K562 (cell line): Measurements from ENCODE around the gene SMNDC1. TPM values are rescaled to one million over a fixed set of nuclear protein-coding genes. Genes with fewer than 3 reads are reported as not detected.

Experiments
- CBX5 ChIP-seq: IDR thresholded peaks from 2 replicates; pipeline ENCODE4 v1.6.1; 2014; ENCODE audit warnings: low read depth, borderline replicate concordance
- CHD2 ChIP-seq: IDR thresholded peaks from 2 replicates; pipeline ENCODE4 v1.6.1; 2011; ENCODE audit warnings: low read depth, low read length
- FOXJ2 ChIP-seq: fragments of 200-800 bp; sonication (Bioruptor generic); IDR thresholded peaks from 2 replicates; pipeline ENCODE4 v1.6.1; 2016; ENCODE audit warnings: missing genetic modification characterization, missing compliant biosample characterization
- HCFC1 ChIP-seq: IDR thresholded peaks from 2 replicates; pipeline ENCODE4 v1.6.1; 2012; ENCODE audit warnings: low read depth, low read length, improper control_type of control experiment
- MAZ ChIP-seq, 2 experiments: fragments of 450-650 bp in 1 of 2; sonication (generic) in 1 of 2; formaldehyde crosslinking; IDR thresholded peaks in 1 of 2; conservative IDR thresholded peaks in 1 of 2; 2 replicates each; pipeline versions ENCODE4 v1.4.0 to v1.5.0; 2020; ENCODE audit warnings: mild to moderate bottlenecking in 1 of 2, missing genetic modification reagents in 1 of 2
- MYNN ChIP-seq, 2 experiments: sonication (generic); formaldehyde crosslinking in 1 of 2; IDR thresholded peaks; 2 replicates each; pipeline versions ENCODE4 v1.5.0 to v1.6.1; 2016 to 2020; ENCODE audit warnings: antibody characterized with exemption in 1 of 2, missing genetic modification reagents in 1 of 2
- NFXL1 ChIP-seq: fragments of 450-650 bp; formaldehyde crosslinking; IDR thresholded peaks from 2 replicates; pipeline ENCODE4 v1.4.0; 2021; ENCODE audit warnings: mild to moderate bottlenecking
- NFYB ChIP-seq: IDR thresholded peaks from 2 replicates; pipeline ENCODE4 v1.6.1; 2011; ENCODE audit warnings: mild to moderate bottlenecking, moderate library complexity; ENCODE audit not compliant: insufficient read length; ENCODE audit errors: extremely low read depth
- NR0B1 ChIP-seq: fragments of 450-650 bp; IDR thresholded peaks from one replicate; pipeline ENCODE4 v1.6.1; 2018; ENCODE audit warnings: mild to moderate bottlenecking, moderate library complexity; ENCODE audit not compliant: partially characterized antibody
- SREBF2 ChIP-seq: sonication (generic); formaldehyde crosslinking; IDR thresholded peaks from 2 replicates; pipeline ENCODE4 v1.4.0; 2020; ENCODE audit warnings: mild to moderate bottlenecking, missing genetic modification reagents
- STAG1 ChIP-seq: sonication (generic); formaldehyde crosslinking; IDR thresholded peaks from 2 replicates; pipeline ENCODE4 v1.5.0; 2020; ENCODE audit warnings: missing genetic modification reagents, borderline replicate concordance
- TGIF2 ChIP-seq: sonication (generic); formaldehyde crosslinking; IDR thresholded peaks from 2 replicates; pipeline ENCODE4 v1.8.1; 2022; ENCODE audit warnings: mild to moderate bottlenecking, missing genetic modification reagents, moderate library complexity
- ZBTB17 ChIP-seq: fragments of 450-650 bp; formaldehyde crosslinking; IDR thresholded peaks from 2 replicates; pipeline ENCODE4 v1.4.0; 2020; ENCODE audit warnings: mild to moderate bottlenecking
- ZKSCAN8 ChIP-seq: fragments of 200-800 bp; sonication (Bioruptor generic); IDR thresholded peaks from 2 replicates; pipeline ENCODE4 v1.6.1; 2016; ENCODE audit warnings: missing genetic modification characterization, missing compliant biosample characterization
- ZNF699 ChIP-seq: fragments of 250-450 bp; sonication (Bioruptor Pico); IDR thresholded peaks from 2 replicates; pipeline ENCODE4 v1.8.0; 2021; ENCODE audit warnings: mild to moderate bottlenecking, moderate library complexity; ENCODE audit not compliant: insufficient replicate concordance
- polyA plus RNA-seq, 8 experiments: library from polyadenylated mRNA; depleted of rRNA in 4 of 8; stranded (reverse) in 5 of 8; unstranded in 3 of 8; fragments of >200 nt; fragmentation: Nextera tagmentation in 2 of 8; fragmentation: Illumina TruSeq in 1 of 8; extraction: Ambion mirVana in 2 of 8; extraction: Trizol in 1 of 8; gene quantifications; 2 replicates each; pipeline versions ENCODE4 v1.2.1 to v1.2.3, GENCODE V29; 2011 to 2014; ENCODE audit warnings: inconsistent platforms in 1 of 8, missing spikeins in 1 of 8
- total RNA-seq, 7 experiments: library from RNA; depleted of rRNA in 6 of 7; stranded (reverse); fragments of >200 nt in 6 of 7; fragmentation: Illumina TruSeq in 2 of 7; extraction: Trizol in 2 of 7; gene quantifications; 2 replicates each; pipeline versions ENCODE4 v1.2.1 to v1.2.3, GENCODE V29; 2011 to 2021; ENCODE audit warnings: low replicate concordance in 1 of 7
- TF ChIP-seq, protein P1 (sequence below), 3 experiments: fragments of 200-800 bp in 1 of 3; fragments of 250-450 bp in 1 of 3; fragments of 450-650 bp in 1 of 3; sonication (Bioruptor Pico) in 1 of 3; sonication (Bioruptor generic) in 1 of 3; formaldehyde crosslinking in 1 of 3; IDR thresholded peaks; 2 replicates each; pipeline versions ENCODE4 v1.6.1 to v1.8.0; 2016 to 2022; ENCODE audit warnings: mild to moderate bottlenecking in 2 of 3, missing genetic modification characterization in 2 of 3, missing compliant biosample characterization in 1 of 3, moderate library complexity in 1 of 3
- TF ChIP-seq, protein P2 (sequence below), 2 experiments: fragments of 450-650 bp; conservative IDR thresholded peaks; 2 replicates each; pipeline ENCODE4 v1.6.1; 2017; ENCODE audit warnings: mild to moderate bottlenecking in 2 of 2, moderate library complexity in 2 of 2
- TF ChIP-seq, protein P3 (sequence below), 3 experiments: IDR thresholded peaks in 2 of 3; conservative IDR thresholded peaks in 1 of 3; 2 replicates each; pipeline ENCODE4 v1.5.1; 2011 to 2012; ENCODE audit warnings: low read length in 3 of 3, mild to moderate bottlenecking in 3 of 3, control low read depth in 2 of 3, improper control_type of control experiment in 1 of 3, inconsistent platforms in 1 of 3, low read depth in 1 of 3, mixed read lengths in 1 of 3, moderate library complexity in 1 of 3; ENCODE audit not compliant: insufficient read depth in 2 of 3

Gene SMNDC1
- total and polyA plus RNA-seq, 9 of the 15 experiments (the other 6 are each of a cell fraction or from before 2014, with no cell fraction given), result 6.8 to 35.8 (median 12.3) TPM

GRCh38 chr10:110311357-110311949 is 6.7 kb upstream of the SMNDC1 start (continued):
- TF ChIP-seq, protein P1, sequence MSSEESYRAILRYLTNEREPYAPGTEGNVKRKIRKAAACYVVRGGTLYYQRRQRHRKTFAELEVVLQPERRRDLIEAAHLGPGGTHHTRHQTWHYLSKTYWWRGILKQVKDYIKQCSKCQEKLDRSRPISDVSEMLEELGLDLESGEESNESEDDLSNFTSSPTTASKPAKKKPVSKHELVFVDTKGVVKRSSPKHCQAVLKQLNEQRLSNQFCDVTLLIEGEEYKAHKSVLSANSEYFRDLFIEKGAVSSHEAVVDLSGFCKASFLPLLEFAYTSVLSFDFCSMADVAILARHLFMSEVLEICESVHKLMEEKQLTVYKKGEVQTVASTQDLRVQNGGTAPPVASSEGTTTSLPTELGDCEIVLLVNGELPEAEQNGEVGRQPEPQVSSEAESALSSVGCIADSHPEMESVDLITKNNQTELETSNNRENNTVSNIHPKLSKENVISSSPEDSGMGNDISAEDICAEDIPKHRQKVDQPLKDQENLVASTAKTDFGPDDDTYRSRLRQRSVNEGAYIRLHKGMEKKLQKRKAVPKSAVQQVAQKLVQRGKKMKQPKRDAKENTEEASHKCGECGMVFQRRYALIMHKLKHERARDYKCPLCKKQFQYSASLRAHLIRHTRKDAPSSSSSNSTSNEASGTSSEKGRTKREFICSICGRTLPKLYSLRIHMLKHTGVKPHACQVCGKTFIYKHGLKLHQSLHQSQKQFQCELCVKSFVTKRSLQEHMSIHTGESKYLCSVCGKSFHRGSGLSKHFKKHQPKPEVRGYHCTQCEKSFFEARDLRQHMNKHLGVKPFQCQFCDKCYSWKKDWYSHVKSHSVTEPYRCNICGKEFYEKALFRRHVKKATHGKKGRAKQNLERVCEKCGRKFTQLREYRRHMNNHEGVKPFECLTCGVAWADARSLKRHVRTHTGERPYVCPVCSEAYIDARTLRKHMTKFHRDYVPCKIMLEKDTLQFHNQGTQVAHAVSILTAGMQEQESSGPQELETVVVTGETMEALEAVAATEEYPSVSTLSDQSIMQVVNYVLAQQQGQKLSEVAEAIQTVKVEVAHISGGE (CRISPR knock-in tag; IDR thresholded peaks at IDR 0.05), result no peak
- TF ChIP-seq STAG1 (CRISPR knock-in tag) (peak; percentile 39; the same call in 1 of the 2 replicates), NFYB (no peak), MYNN (IDR thresholded peaks at IDR 0.05) (no peak), MYNN (CRISPR knock-in tag; IDR thresholded peaks at IDR 0.05) (no peak), SREBF2 (CRISPR knock-in tag) (no peak), HCFC1 (no peak), ZNF699 (CRISPR knock-in tag) (no peak), NFXL1 (CRISPR knock-in tag) (no peak), ZBTB17 (CRISPR knock-in tag) (no peak), ZKSCAN8 (CRISPR knock-in tag) (no peak), MAZ (CRISPR knock-in tag; conservative IDR thresholded peaks at IDR 0.05 in 1 of 2, IDR thresholded peaks at IDR 0.05 in 1 of 2) (no peak), TGIF2 (no peak), NR0B1 (no peak), CHD2 (peak; percentile 25; the same call in 1 of the 2 replicates), FOXJ2 (tag) (no peak), CBX5 (no peak)
- TF ChIP-seq, protein P2, sequence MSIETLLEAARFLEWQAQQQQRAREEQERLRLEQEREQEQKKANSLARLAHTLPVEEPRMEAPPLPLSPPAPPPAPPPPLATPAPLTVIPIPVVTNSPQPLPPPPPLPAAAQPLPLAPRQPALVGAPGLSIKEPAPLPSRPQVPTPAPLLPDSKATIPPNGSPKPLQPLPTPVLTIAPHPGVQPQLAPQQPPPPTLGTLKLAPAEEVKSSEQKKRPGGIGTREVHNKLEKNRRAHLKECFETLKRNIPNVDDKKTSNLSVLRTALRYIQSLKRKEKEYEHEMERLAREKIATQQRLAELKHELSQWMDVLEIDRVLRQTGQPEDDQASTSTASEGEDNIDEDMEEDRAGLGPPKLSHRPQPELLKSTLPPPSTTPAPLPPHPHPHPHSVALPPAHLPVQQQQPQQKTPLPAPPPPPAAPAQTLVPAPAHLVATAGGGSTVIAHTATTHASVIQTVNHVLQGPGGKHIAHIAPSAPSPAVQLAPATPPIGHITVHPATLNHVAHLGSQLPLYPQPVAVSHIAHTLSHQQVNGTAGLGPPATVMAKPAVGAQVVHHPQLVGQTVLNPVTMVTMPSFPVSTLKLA (conservative IDR thresholded peaks at IDR 0.05), result no peak
- TF ChIP-seq, protein P3, sequence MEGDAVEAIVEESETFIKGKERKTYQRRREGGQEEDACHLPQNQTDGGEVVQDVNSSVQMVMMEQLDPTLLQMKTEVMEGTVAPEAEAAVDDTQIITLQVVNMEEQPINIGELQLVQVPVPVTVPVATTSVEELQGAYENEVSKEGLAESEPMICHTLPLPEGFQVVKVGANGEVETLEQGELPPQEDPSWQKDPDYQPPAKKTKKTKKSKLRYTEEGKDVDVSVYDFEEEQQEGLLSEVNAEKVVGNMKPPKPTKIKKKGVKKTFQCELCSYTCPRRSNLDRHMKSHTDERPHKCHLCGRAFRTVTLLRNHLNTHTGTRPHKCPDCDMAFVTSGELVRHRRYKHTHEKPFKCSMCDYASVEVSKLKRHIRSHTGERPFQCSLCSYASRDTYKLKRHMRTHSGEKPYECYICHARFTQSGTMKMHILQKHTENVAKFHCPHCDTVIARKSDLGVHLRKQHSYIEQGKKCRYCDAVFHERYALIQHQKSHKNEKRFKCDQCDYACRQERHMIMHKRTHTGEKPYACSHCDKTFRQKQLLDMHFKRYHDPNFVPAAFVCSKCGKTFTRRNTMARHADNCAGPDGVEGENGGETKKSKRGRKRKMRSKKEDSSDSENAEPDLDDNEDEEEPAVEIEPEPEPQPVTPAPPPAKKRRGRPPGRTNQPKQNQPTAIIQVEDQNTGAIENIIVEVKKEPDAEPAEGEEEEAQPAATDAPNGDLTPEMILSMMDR (IDR thresholded peaks at IDR 0.05 in 2 of 3, conservative IDR thresholded peaks at IDR 0.05 in 1 of 3; ENCODE audit: insufficient read depth in 2 of 3, low read depth in 1 of 3, low read length in 3 of 3), result peak; percentile 56 to 76 (median 59); a peak in 5 of 6 replicates
